HG02852 (cell line): ENCODE results near the gene TBXA2R.

Experiments
- ATAC-seq: cut with Tn5 transposase; IDR thresholded peaks from one replicate; pipeline ENCODE4 v1.9.1; 2021; ENCODE audit warnings: mild to moderate bottlenecking, moderate library complexity; ENCODE audit not compliant: unreplicated experiment

The TBXA2R gene

DNA sequence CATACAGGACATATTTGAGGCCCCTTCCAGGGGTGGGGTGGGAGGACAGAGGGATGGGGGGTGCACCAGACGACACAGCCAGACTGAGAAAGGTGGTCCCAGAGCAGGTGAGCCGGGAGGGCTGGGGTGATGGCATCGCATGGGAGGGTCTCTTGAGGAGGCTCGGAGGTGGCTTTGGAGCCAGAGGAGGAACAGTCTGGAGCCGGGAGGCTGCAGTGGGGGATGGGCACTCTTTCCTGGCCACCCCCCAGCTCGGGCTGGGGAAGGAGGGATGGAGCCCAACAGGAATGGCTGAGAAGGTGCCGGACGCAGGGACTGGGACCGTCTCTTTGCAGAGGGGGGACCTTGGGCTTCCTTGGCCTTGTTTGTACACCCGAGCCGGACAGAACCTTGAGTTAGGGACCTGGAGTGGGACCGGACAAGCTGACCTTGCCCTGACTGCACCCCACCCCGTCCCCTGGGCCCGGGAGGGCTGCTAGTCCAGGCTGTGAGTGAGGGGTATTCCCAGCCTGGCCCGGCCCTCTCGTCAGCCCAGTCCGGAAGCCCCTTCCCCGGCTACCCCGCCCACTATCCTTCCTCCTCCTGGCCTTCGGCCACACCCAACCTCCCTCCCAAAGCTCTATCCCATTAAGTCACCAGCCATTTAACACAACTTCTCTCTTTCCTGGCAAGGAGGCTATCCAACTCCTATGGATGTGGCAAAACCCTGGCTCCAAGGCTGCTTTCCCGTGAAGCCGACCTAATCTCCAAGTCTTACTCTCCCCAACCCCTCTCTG lies 816 bp upstream of the TBXA2R start:
- ATAC-seq, result no peak

DNA sequence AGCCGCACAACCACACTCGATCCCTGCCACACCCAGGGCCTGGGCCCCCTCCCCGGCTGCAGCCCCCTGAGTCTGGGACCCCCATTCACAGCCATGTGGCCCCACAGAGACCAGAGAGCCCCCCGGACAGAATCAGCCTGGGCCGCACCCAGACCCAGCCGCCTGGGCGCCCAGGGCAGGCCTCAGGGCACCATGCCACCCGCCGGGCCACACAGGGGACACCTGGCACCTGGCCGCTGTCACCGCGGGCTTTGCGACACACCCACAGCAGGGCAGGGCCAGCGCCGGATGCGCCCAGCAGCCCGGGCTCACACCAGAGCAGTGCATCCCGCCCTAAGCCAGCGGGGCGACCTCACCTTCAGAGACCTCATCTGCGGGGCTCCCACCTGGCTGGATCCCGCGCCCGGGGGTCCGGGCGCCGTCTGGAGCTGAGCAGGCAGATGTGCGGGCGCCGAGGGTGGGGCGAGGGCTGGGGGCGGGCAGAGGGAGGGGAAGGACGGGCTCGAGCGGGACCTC lies 443 bp downstream of the TBXA2R start:
- no peak for ATAC-seq

DNA sequence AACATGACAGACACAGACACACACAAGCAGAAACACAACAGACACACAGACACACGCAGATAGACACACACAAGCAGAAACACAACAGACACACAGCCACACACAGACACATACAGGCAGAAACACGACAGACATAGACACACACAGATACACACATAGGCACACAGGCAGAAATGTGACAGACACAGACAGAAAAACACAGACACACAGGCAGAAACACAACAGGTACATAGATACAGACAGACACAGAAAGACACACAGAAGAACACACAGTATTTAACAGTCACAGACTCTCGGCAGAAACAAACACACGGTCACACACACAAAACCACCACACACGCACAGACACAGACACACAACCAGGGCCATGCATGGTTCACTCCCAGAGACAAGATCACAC lies 905 bp downstream of the TBXA2R start:
- no peak for ATAC-seq

DNA sequence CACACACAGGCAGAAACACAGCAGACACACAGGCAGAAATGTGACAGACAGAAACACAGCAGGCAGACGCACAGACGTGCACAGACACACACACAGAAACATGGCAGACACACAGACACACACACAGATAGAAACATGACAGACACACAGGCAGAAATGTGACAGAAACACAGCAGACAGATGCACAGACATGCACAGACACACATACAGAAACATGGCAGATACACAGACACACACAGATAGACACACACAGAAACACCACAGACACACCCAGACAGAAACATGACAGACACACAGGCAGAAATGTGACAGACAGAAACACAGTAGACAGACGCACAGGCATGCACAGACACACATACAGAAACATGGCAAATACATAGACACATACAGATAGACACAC lies 1.3 kb downstream of the TBXA2R start:
- ATAC-seq, result no peak

DNA sequence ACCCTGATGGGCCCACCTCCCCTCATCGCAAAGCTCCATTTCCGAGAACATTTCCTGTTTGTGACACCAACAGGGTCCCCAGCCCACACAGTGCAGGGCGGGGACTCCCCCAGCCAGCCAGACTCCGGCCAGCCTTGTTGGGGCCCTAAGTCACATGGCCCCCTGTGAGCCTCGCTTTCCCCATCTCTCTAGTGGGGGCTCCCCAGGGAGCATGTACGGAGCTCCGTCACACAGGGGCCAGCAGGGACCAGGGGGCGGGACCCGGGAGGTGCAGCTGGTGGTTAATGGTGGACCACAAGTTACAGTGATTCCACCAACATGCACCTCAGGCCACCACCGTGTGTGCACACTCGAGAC lies 1.7 kb downstream of the TBXA2R start:
- no peak for ATAC-seq

DNA sequence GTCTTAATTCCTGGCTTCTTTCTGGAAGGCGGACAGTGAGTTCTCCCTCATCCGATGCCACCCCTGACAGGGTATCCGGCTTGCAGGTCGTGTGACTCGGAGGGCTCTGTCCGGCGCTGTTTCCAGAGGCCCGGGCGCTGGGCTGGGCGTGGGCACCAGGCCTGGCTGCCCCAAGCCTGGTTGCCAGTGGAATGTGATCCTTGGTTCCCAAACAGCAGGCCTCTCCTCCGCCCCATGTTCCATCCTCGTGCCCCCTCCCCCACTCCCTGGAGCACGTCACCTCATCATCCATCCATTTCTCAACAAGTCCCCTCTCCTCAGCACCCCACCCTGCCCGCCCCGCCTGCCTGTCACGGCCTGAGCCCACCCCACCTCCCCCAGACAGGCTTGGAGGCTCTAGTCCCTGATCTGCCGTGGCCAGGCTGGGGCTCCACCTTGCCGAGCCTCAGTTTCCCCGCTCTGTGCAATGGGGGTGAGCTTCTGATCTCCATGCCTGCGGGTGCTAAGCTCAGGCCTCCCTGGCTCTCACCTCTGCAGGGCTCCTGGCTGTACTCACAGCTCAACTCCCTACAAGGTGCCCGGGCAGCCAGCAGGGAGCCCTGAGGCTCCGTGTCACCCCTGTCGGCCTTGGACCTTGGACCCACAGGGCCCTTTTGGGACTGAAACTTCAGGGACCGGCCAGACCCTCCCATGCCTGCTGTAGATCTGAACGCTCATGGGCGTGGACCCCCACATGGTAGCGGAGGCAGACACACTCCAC lies 2.3 kb downstream of the TBXA2R start:
- no peak for ATAC-seq

DNA sequence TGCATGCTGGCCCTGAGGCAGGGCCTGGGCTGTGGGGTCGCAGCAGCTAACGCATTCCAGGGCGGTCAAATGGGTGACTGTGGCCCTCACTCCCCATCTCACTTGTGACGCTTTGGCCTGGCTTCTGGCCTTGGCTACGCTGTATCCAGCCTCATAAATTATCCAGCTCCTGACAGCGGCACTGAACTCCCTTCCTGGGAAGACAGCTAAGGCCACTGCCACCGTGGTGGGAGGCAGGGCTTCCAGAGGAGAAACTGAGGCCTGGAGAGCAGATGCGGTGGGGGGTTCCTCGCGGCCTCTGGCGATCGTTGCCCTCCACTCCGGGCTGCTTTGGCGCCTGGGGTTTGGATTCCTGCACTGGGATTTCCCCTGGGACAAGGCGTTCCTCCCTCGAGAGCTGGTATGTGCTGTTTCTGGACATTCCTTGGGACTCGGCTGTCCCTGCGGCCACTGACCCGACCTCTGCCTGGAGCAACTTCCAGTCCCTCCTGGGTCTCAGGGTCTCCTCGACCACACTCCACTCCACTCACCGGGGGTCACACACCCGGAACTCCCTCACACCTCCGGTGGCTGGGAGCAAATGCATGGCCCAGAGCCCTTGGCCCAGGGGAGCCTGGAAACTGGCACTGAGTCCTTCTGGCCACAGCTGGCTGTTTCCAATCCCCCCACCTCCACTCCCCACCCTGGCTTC lies 3.4 kb downstream of the TBXA2R start:
- no peak for ATAC-seq

DNA sequence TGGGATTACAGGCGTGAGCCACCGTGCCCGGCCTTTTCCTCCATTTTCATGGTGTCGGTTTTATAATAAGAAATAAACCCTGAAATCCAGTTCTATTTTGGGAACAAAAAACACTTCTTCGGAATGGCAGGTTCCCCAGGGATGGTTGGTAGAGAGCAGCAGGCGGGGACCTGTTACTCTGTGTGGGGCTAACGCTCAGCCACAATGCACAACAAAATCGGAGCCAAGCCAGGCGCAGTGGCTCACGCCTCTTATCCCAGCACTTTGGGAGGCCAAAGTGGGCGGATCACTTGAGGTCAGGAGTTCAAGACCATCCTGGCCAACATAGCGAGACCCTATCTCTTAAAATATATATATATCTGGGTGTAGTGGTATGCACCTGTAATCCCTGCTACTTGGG lies 5.7 kb downstream of the TBXA2R start:
- no peak for ATAC-seq

DNA sequence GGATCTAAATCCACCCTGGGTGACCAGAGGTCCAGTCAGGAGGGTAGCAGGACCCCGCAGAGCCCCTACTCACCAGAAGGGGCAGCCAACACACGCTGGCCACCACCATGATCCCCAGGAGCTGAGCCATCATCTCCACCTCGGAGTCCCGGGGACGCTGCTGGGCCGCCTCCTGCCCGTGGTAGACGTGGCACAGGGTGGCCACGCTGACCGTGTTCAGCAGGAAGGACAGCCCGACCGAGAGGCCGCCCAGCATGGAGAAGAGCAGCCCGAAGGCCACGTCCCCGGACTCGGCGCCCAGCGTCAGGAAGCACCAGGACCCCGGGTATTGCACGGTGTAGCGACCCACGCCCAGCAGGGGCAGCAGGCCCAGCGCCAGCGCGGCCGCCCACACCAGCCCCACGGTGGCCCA lies 6.9 kb downstream of the TBXA2R start:
- no peak for ATAC-seq

DNA sequence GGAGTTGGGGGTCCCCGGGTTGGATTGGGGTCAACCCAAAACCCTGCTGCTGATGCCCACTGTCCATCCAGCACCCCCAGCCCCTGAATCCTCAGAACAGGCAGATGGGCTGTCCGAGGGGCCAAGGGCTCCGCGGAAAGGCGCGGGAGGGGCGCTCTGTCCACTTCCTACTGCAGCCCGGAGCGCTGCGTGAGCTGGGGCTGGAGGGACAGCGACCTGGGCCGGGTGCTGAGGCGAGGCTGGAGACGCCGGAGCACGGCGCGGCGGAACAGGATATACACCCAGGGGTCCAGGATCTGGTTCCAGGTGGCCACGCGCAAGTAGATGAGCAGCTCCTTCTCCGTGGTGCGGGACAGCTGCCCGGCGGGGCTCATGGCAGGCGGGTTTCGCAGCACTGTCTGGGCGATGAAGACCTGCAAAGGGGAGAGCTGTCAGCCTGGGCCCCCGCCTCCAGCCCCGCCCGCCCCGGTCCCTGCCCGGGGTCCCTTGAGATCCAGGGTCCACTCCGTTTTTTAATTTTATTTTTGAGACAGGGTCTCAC lies 11.1 kb downstream of the TBXA2R start:
- no peak for ATAC-seq

DNA sequence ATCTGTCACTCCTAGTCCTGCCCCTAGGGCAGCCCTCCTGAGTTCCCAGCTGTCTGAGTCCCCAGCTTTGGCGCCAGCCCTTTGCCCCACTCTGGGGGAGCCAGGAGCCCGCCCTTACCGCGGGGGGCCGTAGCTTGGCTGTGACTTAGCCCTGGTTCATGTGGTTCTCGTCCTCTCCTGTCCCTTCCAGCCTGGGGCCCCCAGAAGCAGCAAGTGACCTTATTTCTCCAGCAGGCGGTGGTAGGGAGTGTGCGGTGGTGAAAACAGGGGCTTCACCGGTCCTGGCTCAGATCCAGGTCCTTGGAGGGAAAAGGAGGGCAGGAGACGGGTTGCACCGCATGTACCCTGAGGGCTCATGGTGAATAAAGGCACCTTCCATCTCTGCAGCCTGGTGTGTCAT lies 13.5 kb downstream of the TBXA2R start:
- ATAC-seq, result no peak

DNA sequence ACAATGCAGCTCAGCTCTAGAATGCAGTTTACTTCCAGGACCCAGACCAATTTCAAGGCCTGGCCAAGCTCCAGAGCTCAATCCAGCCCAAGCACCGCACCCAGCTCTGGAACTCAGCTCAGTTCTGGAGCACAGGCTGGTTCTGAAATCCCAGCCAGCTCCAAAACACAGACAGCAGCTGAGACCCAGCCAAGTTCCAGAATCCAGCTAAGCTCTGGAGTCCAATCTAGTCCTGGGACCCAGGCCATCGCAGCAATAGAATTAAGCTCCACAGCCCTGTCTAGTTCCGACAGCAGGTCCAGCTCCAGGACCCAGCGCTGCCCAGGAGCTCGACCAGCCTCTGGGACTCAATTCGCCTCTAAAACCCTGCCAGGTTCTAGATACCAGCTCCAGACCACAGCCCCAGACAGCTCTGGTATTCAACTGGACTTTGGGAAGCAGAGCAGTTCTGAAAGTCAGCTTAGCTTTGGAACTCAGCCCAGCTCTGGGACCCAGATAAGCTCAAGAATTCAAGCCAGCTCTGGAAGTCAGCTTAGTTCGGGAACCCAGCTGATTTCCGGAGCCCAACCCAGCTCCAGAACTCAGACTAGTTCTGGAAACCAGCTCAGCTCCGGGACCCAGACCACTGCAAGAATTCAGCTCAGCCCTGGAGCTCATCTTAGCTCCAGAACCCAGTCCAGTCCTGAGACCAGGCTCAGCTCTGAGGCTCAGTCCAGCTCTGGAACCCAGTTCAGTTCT lies 14.6 kb downstream of the TBXA2R start:
- no peak for ATAC-seq

DNA sequence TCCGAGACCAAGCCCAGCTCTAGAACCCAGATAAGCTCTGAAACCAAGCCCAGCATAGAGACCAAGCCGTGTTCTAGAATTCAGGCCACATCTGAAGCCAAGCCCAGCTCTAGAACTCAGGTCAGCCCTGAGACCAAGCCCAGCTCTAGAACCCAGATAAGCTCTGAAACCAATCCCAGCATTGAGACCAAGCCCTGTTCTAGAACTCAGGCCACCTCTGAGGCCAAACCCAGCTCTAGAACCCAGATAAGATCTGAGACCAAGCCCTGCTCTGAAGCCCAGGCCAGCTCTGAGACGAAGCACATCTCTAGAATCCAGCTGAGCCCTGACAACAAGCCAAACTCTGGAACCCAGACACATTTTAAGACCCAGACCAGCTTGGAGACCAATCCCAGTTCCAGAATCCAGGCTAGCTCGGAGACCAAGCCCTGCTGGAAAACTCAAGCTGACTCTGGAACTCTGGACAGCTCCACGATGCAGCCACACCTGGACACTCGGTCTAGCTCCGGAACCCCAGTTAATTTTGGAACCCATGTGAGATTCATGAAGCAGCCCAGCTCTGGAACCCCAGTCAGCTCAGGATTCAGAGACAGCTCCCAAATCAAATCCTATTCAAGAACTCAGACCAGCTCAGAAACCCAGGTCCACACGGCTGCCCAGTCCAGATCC lies 15.6 kb downstream of the TBXA2R start:
- ATAC-seq, result no peak

DNA sequence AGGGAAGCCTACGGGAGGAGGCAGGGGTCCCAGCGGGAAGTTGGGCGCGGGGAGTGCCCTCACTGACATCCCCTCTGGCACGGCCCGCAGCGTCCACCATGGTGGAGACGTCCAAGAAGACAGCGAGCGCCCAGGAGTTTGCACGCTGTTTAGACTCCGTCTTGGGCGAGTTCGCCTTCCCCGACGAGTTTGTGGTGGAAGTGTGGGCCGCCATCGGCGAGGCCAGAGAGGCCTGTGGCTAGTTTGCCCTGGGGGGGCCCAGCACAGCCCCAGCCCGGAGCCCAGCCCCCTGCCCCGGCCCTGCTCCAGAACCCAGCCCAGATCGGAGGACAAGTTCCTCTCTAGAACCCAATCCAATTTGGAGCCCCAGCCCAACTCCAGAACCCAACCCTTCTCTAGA lies 16.7 kb downstream of the TBXA2R start:
- no peak for ATAC-seq

DNA sequence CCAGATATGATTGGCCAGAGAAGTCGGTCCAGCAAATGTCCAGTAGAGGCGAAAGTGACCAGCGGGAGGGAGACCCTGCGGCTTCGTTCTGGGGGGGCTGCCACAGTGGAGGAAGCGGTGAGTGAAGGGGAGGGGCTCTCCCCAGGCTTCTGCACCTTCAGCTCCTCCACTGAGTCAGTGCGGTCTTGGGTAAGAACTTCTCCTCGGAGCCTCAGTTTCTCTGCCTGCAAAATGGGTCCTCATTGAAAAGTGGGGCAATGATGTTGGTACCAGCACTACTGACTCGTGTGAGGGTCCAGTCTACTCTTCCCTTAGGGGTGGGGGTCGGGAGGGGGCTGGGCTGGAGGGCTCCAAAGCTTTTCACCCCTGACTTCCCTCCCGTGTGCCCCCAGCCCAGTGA lies 17.2 kb downstream of the TBXA2R start:
- no peak for ATAC-seq

DNA sequence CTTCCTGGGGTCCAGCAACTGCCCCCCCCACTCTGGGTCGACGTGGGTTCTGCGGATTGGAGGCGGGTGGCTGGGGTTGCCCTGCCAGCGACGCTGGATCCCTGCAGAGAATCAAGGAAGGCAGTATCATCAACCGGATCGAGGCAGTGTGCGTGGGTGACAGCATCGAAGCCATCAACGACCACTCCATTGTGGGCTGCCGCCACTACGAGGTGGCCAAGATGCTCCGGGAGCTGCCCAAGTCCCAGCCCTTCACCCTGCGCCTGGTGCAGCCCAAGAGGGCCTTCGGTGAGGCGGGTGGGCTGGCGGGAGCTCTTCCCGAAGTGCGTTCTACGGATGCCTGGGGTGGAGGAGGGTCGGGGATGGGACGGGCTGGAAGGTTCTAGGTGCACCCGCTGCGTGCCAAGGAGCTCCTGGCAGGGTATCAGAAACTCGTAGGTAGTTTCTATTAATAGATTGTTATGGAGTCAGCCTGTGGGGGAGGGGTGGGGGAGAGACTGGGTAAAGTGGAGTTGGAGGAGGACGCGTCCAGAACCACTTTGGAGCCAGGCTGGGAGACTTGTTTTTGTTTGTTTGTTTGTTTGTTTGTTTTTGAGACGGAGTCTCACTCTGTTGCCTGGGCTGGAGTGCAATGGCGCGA lies 19.8 kb downstream of the TBXA2R start:
- ATAC-seq, result no peak

DNA sequence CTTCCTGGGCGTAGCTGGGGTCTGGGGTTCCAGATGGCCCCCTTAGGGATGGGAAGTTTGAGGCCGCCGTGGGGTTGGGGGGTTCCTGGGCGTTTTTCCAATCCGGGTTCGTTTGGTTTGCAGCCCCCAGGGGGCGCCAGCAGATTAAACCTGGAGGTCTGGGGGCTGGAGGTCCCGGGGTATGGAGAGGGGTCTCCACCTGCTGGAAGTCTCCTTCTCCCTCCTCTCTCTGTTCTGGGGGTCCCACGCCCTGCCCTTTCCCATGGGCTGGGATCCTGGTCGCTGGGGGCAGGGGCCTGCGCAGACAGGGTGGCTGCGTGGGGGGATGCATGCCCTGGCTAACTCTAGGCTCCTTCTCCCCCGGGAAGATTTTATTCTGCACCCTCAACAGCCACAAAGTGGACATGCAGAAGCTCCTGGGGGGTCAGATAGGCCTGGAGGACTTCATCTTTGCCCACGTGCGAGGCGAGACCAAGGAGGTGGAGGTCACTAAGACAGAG lies 20.5 kb downstream of the TBXA2R start:
- no peak for ATAC-seq

DNA sequence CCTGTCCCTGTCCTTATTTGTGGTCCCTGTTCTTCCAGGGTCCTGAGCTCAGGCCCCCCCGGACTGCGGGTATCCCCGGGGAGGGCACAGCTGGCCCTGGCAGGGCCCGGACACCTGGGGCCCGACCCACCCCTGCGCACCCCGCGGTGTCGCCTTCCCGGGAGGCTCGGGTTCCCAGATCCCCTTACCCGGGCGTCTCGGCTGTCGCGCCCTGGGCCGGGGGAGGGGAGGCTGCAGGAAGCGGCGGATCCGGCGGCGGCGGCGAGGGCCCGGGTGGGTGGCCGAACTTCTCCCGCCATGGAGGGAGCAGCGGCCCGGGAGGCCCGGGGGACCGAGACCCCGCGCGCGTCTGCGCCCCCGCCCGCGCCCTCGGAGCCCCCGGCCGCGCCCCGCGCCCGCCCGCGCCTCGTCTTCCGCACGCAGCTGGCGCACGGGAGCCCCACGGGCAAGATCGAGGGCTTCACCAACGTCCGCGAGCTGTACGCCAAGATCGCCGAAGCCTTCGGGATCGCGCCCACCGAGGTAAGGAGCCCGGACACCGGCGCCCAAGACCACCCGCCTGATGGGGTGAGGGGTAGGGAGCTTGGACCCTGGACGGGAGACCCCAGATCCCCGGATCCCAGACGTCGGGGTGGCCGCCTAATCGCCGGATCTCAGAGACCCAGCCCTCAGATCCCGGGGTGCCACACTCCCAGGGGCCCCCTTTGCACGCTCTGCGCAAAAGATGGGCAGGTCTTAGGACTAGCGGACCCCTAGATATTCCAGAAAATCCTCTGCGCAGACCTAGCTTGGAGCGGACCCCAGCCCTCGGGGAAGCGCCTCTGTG lies 21.2 kb downstream of the TBXA2R start, which contains the start of gene GIPC3:
Gene GIPC3 (plus strand): TSS at position 178 of the 826 bp plus-strand sequence. CDS start 120 bp downstream, at position 298.
- ATAC-seq, result no peak
